Daoy (cell line): ENCODE data around the gene MEGF9. TPM values are rescaled to one million over a fixed set of nuclear protein-coding genes. Genes with fewer than 3 reads are reported as not detected.

Source experiments
- DNase-seq: peaks from one replicate; pipeline ENCODE4 v3.0.0-alpha.2; 2015; ENCODE audit warnings: low read depth
- total RNA-seq: library from RNA; depleted of rRNA; stranded (reverse); fragments of >200 nt; shearing (Covaris generic); gene quantifications from 2 replicates; pipeline ENCODE4 v1.2.3, GENCODE V29; 2014

The MEGF9 gene
- total RNA-seq, 1 experiment from 2014 or later = 7.1 TPM

DNA sequence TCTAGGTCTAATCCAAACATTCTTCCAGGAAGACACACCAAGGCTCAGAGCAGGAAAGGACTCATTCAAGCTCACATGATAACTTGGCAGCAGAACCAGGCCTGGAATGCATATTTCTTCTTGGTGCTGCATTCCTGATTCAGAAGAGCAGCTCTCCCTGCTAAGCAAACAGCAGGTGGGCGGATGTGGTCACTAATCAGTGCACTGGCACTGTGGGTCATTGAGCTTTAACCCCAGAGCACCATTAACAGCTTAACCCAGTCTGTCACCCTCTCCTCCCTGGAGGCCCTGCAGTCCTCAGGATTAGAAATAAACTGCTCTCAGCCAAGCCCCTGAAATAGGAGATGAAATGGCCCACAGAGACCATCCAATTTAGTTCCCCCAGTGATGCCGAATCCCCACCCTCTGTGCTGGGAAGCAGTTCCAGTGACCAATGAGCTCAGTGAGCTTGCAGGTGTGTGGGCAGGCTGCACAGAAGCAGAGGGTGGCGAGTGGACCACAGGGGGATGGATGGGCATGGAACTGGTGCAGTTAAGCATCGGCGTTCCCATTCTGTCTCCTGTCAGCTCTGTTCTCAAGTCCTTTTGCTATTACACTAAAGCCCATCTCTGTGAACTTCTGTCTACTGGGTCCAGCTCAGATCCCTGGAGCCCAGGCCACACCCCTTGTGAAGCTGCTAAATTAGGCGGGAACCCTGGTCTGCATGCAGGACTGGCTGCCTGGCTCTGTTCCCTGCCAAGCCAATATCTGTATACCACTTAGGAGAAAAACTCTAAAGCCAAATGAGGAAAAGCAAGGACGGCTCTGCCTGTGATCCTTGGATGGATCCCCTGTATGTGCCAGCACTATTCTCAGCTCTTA, 16.6 kb upstream of the MEGF9 start:
- peak; percentile 95 for DNase-seq

DNA sequence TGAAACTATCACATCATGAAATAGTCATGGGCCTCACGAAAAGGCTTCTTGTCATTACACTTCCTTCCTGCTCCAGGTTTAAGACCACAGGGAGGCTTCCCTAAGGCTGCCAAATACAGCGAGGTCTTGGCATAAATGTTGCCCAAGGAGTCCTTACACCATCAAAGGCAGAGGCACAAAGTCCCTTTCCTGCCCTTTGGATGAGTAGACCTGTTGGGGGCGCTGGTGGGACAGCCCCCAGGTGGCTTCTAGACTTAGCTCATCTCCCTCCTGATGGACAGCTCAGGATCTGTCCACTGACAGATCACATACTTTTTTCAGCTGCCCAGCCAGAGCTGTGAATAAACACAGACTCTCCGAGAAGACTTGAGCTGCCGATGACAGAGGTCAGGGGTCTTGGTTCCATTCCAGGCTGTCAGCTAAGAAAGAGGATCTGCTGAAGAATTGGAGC, 15.5 kb upstream of the MEGF9 start:
- DNase-seq = peak; percentile 19

DNA sequence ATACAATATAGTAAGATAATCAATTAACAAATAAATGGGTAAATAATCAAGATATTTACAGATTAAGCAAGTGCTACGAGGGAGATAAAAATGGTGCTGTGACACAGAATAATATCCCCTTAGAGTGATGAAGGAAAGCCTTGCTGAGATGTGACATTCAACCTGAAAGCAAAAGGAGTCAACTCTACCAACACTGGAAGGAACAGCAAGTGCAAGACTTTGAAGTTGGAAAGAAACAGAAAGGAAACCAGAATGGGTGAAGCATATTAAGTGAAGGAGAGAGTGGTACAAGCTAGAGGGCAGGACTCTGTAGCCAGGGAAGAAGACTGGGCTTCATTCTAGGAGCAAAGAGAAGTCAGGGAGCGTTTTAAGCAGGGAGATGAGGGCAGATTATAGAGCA, 12.2 kb upstream of the MEGF9 start:
- no peak for DNase-seq

DNA sequence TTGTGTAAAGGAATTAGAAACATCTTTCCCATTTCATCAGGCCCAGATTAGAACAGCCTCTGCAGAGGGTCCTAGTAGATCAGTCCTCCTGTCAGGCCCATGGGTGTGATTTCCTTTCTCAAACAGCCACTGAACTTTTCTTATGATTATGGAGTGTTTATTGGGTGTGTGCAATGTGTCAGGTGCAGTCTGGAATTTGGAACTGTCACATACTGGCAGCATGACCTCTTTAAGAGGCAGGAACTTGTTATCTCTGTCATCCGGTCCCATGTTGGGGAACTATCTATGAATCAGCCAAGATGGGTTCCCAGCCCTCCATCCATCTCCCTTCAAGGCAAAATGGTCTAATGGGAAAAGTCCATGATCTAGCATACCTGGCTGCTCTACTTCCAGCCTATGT, 11.6 kb upstream of the MEGF9 start:
- DNase-seq = no peak

DNA sequence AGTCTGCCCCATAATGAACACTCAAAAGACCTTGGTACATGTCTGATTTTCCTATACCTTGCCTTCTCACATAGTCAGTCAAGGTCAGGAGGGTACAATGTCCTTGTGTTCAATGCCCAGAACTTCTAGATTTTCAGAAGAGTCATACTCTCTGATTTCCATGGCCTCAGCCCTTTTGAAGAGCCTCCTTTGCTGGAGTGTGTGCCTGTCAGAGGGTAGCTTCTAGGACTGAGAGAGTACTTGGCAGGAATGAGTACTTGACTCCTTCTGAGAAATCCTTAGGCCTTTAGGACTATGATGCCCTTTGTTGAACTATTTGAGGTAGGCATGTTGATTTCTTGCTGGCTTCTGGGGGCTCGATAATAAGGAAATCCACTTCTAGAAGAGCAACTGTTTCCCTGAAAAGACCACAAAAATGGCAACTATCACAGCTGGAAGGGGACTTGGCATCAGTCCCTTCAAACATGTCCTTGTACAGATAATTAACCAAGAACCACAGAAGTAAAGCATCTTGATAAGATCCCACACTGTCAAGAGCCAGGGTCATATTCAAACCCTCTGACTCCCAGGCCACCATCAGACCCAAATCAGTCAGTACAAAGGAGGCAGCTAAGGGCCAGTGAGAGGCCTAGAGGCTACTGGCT, 10.6 kb upstream of the MEGF9 start:
- DNase-seq = no peak

DNA sequence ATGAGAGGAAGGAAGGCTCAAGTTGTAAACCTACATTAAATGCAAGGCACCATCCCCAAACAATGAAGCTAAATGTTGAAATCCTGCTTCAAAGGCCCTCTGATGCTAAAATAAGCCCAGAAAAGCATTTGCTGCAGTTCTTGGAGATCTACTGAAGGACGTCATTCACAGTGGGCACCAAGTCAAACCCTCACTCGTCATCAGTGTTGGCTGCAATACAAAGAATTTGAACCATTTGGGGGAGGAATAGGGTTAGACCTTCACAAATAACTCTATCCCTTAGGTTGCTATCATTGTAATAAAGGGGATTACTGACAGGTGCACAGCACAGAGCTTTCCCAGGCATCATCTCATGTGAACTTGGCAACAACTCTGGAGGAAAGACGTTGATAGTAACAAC, 9.3 kb upstream of the MEGF9 start:
- DNase-seq = no peak

DNA sequence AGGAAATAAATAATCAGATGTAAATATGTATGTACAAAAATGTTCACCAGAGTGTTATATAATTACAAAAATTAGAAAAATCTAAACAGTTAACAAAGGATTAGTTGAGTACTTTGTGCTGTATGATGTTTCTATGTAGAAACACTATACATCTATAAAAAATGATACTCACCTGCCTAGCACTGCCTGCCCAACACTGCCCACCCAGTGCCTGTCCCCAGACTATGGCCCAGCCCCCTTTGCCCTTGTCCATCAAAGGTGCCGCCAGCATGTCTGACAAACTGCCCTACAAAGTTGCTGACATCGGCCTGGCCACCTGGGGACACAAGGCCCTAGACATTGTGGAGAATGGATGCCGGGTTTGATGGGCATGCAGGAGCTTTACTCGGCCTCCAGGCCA, 6.1 kb upstream of the MEGF9 start:
- DNase-seq = no peak

DNA sequence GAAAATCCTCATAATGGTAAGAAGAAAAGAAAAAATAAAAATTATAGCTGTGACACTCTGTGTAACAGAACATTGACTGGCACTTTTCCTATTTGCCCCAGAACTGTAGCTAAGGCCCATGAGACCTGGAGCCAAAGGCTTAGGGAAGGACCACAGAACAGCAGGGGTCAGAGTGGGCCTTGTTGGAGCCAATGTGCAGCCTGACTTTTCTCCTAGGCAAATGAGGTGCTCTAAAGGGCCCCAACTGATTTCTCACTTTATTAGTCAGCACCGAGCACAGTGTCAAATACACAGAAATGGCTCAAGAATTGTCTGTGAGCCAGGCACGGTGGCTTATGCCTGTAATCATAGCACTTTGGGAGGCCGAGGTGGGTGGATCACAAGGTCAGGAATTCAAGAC, 4.0 kb upstream of the MEGF9 start:
- DNase-seq = no peak

DNA sequence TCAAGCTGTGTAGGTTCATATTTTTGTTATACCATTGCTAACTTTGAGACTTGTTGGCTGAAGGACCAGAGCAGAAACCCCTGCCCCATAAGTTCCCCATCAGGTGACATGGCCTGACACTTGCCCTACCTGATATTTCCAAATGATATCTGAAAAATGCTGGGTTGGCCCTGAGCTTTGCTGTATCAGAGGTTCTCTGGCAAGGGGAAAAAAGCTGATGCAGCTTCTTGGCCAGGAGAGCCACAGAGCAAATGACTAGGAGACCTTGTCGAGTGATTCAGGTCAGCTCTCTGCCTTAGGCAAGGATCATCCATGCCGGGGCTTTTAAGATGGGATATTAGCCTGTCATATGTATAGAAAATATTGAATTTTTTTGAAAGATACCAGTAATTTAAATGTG, 2.9 kb upstream of the MEGF9 start:
- no peak for DNase-seq

DNA sequence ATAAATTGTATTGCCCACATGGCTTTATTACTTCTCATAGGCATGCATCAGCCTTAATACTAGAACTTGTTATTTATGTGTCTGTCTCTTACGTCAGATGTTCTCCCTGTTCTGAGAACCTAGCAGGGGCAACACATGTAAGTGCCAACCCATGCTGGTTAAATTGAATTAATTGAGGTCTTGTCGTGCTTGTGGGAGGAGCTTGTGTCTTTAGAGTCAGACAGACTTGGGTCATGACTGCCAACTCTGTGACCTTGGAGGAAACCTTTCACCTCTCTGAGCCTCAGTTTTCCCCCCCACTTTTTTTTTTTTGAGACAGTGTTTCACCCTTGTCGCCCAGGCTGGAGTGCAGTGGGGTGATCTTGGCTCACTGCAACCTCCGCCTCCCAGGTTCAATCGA, 2.2 kb upstream of the MEGF9 start:
- DNase-seq = no peak

DNA sequence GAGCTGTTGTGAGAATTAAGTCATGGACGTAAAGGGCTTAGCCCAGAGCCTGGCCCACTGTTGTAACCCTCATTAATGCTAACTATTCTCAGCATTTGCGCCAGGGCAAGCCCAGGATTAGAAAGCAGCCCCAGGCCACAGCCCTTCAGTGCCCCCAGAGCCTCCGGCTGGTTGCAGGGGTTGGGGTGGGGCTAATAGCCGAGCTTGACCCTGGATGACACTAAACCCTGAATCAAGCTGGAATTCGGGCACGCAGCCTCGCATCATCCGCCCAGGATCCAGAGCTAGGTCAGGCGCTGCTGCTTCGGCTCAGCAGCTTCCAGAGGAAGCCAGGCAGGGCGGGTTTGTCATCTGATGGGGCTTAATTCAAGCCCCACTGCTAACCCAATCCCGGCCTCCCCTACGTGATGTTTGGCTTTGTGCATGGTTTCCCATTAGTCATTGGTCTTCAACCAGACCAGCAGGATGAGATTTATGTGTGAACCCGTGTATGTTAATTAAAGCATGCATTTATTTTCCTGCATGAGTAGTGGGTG, 1.2 kb upstream of the MEGF9 start:
- peak; percentile 86 for DNase-seq

DNA sequence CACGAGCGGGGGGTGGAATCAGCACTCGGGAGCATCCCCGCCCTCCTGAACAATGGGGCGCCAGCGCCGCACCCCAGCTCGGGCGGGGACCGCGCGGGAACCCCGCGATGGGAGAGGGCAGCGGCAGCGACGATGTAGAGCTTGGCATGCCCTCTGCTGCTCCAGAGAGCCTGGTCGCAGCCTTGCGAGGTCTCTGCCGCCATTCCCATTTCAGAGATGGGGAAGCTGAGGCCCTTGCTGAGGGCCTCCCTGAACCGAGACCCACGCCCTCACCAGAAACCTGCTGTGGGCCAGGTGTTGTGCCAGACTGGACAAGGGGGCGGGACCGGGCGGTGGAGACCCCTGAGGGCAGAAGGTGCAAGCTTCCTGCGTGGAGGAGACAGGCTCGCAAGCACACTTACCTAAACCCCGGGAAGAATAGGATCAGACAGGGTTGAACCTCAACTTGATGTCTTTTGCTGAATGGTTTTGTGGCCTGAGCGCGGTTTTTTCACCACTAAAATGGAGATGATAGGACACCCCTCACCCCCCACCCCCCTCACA, 647 bp upstream of the MEGF9 start:
- no peak for DNase-seq

DNA sequence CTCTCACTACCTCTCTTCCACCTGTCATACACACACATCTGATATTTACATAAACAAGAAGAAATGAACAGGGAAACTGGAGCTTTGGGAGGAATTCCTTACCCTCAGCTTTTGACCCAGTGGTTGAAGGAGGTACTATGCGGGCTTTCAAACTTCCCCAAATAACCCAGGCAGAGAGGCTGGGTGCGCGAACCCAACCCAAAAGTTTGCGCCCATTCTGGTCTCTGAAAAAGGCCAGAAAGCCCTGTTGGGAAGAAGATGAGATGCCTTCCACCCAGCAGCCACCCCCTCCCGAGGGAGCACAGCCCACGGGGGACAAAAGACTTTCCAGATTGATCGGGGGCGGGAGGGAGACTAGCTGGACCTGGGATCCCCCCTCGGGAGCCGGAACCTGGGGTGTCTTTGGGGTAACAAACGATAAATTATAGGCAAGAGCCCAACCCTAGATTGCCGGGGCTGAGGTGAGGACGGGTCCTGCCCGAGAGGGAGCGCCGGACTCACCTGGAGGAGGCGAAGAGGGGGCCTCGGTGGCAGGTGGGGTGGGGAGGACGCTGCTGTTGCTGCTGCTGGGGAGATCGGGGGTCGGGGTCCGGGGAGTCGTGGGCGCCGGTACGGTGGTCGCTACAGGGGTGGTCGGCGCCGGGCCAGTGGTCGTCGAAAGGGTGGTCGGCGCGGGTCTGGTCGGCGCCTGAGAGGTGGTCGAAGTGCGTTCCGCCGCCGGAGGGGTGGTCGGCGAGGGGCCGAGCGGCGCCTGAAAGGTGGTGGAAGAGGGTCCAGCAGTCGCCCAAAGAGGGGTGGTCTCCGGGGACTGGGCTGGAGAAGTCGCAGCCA, 798 bp downstream of the MEGF9 start:
- DNase-seq = no peak

DNA sequence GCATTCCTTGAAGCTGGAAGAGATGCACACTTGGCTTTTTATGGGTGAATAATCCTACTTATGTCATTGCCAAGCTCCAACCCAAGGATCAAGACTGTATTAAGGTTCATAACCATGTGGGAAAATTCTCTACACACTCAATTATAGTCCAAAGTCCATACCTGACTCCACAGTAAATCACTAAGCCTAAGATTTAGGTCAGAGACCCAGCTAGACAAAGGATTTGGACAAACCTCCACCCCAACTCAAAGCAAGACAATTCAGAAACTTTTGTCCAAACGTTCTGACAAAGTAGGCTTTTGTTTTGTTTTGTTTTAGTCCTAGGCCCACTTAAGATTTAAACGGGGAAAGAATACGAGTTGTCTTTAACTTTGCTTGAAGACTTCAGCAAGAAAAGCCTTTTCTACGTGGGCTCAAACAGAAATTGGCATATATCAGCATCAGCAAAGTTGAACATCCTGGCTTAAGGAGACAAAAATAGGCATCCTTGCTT, 1.7 kb downstream of the MEGF9 start:
- DNase-seq = no peak

DNA sequence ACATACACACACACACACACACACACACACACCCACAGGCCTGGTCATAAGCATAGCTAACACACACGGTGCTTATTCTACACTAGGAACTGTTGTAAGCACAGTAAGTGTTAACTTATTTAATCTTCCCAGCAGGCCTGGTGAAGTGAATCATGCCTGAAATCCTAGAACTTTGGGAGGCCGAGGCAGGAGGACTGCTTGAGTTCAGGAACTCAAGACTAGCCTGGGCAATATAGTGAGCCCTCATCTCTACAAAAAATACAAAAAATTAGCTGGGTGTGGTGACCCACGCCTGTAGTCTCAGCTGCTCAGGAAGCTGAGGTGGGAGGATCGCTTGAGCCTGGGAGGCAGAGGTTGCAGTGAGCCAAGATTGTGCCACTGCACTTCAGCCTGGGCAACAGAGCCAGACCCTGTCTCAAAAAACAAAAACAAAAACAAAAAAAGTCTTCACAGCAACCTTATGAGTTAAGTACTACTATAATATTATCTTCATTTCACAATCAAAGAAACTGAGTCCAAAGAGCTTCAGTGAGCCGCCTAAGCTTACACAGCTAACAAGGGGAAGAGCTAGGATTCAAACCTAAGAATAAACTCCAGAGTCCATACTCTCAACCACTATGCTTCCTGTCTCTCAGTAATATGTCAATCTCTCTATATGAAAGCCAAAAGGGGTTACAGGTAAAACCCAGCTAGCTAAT, 2.3 kb downstream of the MEGF9 start:
- no peak for DNase-seq

DNA sequence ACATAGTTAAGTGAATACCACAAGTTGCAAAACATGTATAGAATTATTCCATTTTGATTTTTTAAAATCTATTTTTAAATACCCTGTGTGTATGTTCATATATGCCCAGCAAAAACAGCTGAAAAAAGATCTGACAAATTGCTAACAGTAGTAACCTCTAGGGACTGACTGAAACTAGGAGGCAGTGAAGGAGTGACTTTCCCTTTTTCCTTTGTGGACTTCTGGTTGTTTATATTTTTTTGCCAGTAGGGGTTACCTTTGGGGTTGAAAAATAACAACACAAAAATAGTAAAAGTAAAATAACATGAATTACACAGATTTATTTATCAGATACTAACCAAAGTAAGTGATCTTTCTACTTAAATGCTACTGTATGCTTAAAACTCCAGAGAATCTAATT, 2.9 kb downstream of the MEGF9 start:
- no peak for DNase-seq

DNA sequence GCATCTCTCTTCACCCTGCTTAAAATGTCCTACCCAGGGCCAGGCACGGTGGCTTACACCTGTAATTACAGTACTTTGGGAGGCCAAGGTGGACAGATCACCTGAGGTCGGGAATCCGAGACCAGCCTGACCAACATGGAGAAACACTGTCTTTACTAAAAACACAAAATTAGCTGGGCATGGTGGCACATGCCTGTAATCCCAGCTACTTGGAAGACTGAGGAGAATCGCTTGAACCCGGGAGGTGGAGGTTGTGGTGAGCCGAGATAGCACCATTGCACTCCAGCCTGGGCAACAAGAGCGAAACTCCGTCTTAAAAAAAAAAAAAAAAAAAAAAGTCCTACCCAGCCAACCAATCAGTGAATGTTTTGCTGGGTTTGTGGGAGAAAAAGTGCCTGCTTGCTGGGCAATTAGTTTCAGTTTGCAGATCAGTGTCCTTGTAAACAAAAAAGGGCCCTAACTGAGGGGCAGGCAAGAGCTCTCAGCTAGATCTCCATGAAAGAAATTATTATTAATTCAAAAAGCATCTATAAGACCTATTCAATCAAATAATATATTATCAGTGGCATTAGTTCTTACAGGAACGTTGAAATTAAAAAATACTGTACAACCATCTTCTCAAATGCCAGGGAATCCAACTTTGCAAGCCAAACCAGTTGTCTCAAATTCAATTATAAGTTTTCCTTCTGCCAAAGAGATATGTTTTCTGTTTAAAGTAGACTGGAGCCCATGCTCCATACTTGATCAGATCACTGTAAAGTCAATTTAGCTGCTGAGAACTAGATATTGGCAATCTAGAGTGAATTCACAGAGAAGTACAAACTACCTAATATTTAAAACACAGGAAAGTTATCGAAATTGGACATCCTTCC, 3.9 kb downstream of the MEGF9 start:
- peak; percentile 76 for DNase-seq

DNA sequence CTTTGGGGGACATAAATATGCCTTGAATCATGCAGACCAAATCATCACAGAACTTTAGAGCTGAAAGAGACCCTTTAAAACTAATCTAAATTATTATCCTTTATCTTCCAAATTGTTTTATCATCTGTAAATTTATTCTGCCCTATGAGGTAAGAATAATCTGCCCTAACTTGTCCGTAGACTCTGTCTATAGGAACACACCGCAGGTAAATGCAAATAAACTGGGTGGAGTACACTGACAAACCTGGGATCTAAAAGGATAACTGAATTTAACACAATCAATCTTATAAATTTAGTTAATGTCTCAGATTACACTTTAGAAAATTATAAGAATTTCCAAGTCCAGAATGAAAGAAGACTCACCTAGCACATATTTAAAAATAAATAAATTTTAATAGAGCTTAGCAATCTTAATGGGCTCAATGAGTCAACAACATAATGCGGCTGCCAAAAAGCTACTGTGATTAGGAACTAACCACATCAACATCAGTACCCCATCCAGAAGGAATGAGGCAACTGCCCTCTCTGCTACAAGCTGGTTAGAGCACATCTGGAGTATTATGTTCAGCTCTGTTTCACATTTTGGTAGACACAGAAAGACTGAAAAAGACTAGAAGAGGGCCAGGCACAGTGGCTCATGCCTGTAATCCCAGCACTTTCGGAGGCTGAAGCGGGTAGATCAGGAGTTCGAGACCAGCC, 5.6 kb downstream of the MEGF9 start:
- peak; percentile 67 for DNase-seq

DNA sequence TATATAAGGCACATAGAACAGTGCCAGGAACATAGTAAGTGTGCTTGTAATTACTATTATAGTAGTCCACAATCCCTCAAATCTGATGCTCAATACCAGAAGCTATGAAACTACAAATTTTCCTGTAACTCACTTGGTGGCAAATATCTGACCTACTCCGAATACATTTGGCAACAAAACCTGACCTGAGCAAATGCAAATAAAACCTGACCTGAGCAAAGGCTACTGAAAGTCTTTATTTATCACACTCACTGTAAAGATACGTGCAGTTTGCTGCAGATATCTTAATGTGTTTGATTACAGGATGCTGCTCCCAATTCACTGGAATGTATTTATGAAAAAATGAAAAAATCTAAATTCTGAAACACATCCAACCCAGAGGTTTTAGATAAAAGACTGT, 7.1 kb downstream of the MEGF9 start:
- DNase-seq = no peak

DNA sequence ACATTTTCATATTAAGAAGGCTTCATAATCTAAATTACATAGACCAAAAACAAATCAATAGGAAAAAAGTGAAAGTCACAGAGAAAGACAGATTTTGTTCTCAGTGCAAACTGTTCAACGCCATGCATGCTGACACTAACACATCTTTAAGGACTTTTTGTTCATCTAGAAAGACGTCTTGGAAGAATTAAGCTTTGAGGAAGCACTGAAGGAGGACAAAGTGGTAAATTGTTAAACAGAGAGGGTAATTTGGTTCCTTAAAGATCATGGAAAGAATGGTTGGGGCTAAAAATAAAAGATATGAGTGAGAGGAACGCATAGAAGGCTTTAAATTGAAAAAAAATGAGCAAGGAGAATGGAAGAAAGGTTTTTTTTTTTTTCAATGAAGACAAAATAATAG, 9.1 kb downstream of the MEGF9 start:
- no peak for DNase-seq
